HUDEP-2 (cell line): ENCODE results near the gene CACNA2D3.
A peak's percentile ranks its signal among the peaks of the same experiment; 100 is the strongest.

ENCODE experiments used
- DNase-seq, 76 experiments: peaks; one replicate each; lab custom pipeline; 2025; ENCODE audit not compliant: unreplicated experiment in 76 of 76; lab: John Stamatoyannopoulos, UW

Gene CACNA2D3

DNA sequence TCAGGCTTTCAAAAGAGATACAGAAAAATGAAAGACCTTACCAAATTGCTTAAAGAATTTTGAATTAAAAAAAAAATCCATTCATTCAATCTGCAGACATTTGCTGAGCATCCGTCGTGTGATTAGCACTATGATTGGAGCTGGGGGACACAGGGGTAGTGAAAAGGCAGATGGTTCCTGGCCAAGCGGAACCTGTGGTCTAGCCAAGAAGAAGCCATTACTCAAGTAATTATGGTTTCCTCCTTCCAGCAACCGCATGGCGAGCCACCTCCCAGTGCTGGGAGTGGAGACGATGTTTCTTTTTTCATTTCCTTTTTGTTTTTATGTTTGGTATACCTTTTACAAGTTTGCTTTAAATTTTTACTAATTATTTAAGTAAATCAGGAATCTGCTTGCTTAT is 140.2 kb downstream of the CACNA2D3 start:
- no peak for DNase-seq

DNA sequence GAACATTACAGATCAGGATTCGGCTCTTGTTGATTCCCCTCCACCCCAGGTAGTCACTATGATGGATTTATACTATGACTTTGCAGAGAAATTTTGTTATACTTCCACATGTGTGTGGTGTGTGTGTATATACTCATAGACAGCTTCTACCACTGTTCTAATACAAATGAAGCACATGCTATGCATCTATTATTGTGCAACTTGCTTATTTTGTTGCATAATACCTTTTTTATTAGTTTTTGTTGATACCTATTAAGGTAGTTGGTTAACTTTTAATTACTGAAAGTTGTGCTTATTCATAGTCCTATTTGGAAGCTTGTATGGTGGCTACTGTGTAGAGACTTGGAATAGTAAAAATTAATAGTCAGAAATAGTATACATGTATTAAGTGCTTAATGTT is 140.6 kb downstream of the CACNA2D3 start:
- no peak for DNase-seq

DNA sequence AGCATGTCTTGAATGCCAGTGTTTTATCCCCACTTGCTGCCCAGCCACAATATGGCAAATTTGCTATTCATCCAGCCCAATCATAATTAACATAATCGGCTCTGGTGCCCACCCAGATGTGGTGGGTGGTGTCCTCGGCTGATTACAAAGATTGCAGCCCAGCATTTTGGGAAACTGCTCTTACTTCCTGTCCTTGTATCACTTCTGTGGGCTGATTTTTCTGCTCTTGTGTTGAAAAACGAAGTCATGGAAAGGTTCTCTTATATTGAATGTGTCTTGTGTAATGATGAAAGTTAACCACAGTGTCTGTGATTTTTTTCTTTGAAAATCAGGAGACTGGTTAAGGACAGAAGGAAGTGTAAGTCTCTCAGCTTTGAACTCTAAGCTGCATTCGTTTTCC is 141.7 kb downstream of the CACNA2D3 start:
- DNase-seq, result no peak

- no peak for DNase-seq
Measured at GRCh38 chr3:54270816-54271526, 148.6 kb downstream of the CACNA2D3 start.

DNA sequence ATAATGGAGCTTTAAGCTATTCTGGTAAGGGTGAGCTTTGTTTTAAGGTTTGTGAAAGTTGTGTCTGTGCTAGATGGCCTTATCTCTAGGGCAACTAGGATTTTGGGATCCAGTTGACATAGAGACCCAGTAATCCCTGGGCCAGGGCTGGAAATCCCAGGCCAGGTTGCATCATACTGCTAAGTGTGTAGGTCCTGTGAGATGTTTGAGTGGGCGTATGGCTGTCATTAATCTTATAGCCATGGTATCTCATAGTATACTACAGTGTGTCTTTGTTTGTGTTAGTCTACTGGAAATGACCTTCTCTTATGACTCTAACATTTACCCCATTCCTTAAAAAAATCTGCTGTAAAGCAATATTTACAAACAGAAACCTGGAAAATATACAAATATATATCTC is 151.4 kb downstream of the CACNA2D3 start:
- DNase-seq, result no peak

- DNase-seq, result no peak
Measured at GRCh38 chr3:54274607-54275006, 152.3 kb downstream of the CACNA2D3 start.

- no peak for DNase-seq
Measured at GRCh38 chr3:54279005-54279583, 156.7 kb downstream of the CACNA2D3 start.

DNA sequence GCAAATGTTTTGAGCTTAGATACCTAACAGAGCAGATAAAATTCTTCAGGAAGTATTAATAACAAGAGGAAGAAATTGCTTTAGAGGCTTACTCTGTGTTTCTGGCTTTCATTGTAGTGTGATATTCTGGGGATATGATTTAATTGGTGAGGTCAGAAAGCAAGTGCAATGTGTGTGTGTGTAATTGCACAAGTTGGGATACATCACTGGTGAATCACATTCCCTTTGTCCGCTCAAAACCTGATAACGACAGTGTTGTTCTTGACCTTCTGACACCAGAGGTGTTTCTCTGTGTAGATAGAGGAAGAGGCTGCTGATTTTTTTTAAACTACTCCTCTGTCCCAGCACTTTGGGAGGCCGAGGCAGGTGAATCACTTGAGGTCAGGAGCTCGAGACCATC is 161.1 kb downstream of the CACNA2D3 start:
- DNase-seq, result no peak

DNA sequence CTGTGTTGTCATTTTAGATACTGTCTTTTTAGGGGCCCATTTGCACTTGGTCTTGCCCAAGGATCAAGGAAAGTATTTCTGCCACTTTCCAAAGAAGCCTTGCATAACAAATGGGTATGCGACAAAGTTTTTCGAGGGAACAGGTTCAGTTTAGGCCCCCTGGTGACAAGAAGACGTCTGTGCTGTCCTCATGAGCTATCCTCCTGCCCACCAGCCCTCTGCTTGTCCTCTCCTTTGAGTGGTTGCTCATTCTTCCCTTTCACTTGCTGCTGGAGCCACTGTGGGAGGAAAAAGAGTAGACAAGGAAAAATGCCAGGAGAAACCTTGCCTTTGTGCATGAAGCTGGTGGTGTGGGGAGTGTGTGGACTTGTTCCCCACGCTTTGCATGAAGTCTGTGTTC is 171.9 kb downstream of the CACNA2D3 start:
- peak in 2 of 76 experiments; percentile 8 to 32 for DNase-seq

- no peak for DNase-seq
Measured at GRCh38 chr3:54296531-54296930, 174.2 kb downstream of the CACNA2D3 start.

DNA sequence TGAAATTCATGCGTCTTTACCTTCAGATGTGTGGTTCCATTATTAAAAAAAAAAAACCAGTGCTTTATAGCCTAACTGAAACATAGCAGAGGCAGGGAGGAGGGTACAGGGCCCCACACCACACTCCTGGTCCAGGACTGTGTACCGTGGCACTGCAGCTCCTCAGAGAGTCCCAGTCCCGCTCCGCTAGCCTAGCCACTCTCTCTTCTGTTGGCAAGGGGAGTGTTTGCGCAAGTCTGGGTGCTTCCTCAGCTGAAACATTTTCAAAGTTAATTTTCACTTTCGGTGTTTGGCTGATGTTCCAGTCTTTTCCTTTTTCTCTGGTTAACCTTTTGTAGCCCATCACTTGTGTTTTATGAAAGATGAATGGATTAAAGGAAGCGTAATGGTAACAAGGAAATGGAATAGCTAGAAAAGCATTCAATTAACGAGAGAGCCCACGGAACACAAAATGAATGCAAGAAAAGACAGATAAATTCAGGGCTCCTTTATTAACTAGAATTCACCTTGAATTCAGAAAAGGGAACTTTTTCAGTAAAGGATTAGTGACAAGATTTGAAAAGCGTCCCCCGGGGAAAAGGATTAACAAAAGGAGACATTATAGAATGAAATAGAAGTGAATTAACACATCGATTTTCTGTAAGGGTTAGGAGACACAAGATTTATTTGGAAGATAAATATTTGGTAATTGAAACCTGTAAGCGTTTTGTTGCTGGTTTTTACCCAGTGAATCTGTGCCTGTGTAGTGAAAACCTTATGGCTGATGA is 177.0 kb downstream of the CACNA2D3 start:
- DNase-seq, result peak in 1 of 76 experiments; percentile 0

DNA sequence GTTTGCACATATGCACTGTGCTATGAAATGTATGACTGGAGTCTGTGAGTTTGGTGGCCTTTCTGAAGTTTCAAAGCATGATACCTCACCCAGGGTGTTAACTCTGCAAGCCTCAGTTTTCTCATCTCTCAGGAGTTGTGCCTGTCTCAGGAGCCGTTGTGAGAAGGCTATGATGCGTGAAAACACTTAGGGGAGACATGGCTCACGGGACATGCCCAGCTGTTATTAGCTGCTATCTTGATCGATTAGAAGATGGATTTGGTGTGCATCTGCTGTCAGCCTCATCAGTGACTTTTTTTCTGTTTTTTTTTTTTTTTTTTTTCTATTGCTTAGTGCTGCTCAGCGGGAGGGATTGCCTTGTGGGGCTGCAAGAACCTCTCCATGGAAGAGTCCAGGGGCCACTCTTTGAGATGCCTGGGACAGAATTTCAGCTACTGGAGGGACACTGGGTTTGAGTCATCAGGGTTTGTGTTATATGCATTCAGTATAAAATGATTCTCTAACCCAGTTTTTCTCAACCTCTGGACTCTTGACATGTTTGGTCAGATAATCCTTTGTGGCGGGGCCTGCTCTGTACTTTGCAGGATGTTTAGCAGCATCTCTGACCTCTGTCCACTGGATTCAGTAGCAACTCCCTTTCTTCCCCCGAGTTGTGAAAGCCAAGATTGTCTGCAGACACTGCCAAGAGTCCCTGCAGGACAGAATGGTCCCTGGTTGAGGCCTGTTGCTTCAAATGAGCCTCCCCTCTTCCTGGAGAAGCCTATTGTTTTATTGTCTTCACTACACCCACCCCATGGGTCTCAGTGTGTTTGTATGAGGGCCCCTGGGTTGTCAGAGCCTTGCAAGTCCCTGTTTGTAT is 181.4 kb downstream of the CACNA2D3 start:
- DNase-seq, result no peak

DNA sequence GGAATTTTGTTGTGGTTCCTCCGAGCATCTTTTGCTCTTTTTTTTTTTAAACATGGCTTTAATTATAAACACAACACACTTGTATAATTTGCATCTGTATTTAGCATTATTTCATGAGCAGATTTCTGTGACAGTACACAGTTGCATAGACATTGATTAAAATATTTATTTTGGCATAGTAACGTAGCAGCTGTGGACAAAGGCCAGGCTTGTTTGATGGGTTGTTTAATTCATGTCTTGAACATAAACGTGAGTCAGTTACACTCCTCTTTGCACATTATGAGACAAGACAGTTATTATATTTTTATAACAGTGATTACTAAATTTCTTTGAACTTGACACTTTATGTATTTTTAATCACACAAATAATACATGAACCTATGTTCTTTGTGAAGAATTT is 182.5 kb downstream of the CACNA2D3 start:
- DNase-seq, result no peak

- DNase-seq, result no peak
Measured at GRCh38 chr3:54305409-54306099, 183.2 kb downstream of the CACNA2D3 start.

GRCh38 chr3:54307566-54308180 is 185.3 kb downstream of the CACNA2D3 start:
- no peak for DNase-seq

DNA sequence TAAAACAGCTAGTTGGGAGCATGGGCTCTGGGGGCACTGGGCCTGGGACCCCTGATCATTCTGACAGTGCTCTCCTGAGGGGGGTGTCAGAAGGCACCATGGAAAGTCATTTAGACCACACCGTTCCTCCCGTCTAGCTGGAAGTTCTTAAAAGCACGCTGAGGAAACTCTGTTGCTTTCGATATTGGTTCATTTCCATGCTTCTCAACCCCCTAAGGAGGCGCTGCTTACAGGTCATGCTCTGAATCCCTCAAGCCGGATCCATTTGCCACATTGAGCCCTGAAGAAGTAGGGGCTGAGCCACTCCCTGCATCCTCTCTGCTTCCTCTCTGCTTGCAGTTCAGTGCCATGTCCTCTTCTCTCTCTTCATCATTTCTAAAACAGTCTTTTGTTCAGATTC is 187.2 kb downstream of the CACNA2D3 start:
- no peak for DNase-seq

GRCh38 chr3:54311211-54311747 is 188.9 kb downstream of the CACNA2D3 start:
- no peak for DNase-seq

GRCh38 chr3:54312156-54312899 is 190.0 kb downstream of the CACNA2D3 start:
- no peak for DNase-seq

DNA sequence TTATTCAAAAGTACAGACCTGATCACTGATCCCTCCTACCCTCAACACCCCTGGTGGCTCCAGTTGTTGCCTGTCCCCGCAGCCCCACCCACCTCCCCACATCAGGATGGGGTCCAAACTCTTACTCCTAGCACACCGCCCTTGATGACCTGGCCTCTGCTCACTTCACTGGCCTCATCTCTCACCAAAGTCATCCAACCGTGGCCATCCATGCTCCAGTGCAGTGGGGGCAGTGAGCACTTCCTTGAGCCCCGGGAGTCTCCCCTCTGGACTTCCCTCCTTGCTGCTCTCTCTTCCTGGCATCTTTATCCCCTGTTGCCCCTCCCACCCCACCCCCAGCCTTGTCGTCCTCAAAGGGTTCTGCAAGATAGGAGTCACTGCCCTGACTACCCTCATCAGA is 191.1 kb downstream of the CACNA2D3 start:
- no peak for DNase-seq
